Stimulated activated naive CD4-positive, alpha-beta T cell (primary cell): Measurements from ENCODE around the gene CLEC2L.

Experiments used
- DNase-seq, 6 experiments: peaks; one replicate each; lab custom pipeline; 2025; lab: John Stamatoyannopoulos, UW

The CLEC2L gene

DNA sequence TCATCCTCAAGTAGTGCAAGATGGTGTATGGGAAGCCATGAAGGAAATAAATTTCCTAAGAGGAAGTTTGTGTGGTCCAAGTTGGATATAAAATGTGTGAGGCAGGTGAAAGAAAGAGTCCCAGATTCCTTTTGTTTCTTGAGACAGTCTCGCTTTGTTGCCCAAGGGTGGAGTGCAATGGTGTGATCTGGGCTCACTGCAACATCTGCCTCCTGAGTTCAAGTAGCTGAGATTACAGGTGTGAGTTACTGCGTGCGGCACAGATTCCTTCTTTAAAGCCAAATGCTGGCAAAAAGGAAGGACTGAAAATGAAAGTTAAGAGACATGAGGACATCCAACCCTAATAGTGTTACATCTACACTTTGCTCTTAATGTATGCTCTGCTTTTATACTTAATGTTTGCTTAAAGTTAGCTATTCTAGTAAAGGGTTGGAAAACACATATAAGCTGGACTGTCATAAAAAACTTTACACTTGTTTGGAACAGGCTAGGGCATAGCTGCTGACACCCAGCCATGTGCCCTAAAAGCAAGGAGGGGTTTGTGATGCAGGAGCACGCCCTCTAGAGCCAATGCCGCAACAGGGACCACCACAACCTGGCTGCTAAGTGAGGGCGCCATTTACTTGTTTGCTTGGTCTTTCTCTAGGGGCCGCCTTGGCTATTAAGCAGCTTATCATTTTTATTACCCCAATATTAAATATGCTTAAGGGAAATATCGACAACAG is 34.5 kb downstream of the CLEC2L start:
- DNase-seq: no peak

DNA sequence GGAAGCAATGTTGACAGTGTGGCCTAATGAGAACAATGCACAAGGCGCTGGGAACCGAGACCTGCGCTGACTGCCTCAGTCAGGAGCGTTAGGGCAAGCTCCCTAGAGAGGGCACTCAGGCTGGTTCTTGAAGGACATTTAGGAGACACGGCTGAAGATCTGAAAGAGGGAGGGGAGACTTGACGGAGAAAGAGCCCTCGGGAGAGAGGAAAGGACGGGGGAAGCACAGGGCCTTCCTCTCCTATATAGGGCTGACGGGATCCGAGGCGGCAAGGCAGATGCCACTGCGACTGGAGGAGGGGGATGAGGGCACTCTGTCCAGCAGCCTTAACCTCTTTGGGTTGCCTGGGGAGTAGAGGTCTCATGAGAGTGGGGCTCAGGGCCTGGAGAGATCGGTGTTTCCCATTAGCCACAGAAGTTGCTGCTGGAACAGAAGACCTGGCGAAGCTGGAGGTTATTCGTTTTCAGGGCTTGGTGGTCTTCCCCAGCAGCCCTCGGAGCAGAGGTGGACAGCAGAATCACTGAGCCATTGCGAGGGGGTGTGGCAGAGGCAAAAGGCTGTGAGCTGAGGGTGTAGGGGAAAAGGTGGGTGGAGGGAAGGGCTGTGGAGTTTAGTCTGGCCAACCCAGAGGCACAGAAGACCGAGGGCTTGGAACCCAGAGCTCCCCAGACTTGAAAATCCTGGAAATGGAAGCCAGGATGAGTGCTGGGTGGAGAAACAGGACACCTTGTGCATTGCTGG is 36.0 kb downstream of the CLEC2L start:
- DNase-seq: no peak

DNA sequence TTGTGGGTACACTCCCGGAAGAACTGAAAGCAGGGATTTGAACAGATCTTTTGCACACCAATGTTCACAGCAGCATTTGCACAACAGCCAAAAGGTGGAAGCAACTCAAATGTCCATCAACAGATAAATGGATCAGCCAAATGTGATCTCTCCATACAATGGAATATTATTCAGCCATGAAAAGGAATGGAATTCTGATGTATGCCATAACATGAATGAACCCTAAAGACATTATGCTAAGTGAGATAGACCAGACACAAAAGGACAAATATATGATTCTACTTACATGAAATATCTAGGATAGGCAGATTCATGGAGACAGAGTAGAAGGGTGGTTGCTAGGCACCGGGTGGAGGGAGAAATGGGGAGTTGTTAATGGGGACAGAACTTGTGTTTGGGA is 36.7 kb downstream of the CLEC2L start:
- no peak for DNase-seq

DNA sequence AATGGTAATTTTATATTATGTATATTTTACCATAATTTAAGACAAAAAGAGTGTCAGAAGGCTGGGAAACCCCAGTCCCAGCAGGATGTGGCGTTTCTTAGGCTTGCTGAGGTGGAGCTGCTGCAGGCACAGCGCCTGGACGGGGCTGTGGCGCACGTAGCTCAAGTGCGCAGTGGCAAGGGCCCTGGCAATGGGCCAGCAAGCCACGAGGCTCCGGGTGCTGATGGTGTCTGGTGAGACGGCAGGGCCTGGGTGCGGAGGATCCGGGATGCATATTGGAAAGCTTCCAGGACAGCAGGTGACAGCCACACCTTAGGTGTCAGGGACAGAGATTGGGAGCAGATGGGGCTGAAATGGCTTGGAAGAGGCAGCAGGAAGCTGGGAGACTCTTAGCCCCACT is 37.2 kb downstream of the CLEC2L start:
- no peak for DNase-seq

DNA sequence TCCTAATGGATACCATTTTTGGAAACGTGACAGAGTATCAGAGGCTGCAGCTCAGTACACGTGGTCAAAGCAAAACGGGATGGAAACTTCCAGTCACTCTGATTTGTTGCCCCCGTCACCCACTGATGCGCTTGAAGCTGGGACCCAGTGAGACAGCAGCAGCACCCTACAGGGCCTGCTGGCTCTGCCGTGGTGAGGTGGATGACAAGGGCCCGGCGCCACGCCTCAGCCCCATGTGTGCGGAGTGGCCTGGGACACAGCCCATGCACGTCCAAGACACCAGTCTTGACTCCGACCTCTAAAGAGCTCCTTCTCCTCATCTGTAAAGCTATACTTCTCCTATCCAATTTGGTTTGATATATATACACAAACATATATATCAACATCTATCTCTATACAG is 39.0 kb downstream of the CLEC2L start:
- DNase-seq: no peak

DNA sequence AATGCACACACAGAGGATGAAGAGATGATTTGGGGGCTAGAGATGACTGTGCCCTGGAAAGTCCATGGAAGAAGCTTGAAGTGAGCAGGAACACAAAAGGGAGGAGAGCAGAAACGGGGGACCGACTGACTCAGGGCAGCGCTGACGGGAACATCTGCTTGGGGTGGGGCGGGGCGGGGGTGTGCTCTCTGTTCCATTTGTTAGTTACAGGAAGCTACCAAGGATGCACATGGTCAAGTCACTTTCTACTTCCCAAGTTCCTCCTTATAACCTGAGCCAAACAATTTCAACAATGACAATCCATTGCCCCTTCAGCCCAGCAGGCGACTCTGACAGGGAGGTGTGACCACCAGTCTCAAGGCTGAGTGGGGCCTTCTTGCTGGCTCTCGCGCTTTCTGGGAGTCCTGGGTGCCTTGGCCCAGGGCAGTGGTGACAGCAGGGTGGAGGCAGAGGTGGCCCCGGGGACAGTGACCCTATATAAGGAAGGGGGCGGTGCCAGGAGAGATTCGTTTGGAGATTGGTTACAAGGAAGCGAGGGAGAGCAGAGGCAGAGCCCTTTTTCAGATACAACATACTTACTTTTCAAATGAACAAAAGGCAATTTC is 39.6 kb downstream of the CLEC2L start:
- DNase-seq: no peak

DNA sequence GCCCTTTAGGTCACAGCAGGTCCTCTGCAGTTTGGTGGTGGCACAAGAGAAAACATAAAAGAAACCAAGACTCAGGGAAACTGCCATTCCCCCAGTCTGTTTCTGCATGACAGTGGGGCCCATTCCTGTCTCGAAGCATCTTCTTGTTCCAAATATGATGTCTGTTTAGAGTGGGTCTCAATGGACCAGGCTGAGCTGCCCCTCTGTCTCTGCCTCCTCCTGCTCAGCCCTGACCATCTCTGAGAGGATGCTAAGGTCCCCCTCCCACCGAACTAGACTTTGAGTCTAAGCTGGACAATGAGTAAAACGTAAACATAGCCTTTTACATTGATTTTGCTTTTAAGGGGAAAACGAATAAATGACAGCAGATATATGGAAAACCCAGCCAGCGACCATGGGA is 40.4 kb downstream of the CLEC2L start:
- DNase-seq: no peak

DNA sequence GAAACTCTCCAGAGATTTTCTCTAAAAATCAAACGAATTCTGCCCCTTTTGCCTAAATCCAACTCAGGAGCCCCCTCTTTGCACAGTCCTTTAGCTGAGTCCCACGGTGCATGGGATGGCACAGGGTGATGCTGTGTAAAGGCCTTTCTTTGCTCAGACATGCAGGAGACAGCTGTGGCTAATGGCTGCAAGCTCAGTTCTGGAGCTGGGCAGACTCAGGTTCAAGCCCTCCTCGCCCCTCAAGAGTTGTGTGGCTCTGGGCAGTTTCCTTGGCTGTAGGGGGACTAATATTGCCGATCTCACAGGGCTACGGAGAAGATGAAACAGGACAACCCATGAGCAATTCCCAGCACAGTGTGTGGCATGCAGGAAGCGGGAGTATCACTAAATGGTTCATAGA is 42.6 kb downstream of the CLEC2L start:
- no peak for DNase-seq

DNA sequence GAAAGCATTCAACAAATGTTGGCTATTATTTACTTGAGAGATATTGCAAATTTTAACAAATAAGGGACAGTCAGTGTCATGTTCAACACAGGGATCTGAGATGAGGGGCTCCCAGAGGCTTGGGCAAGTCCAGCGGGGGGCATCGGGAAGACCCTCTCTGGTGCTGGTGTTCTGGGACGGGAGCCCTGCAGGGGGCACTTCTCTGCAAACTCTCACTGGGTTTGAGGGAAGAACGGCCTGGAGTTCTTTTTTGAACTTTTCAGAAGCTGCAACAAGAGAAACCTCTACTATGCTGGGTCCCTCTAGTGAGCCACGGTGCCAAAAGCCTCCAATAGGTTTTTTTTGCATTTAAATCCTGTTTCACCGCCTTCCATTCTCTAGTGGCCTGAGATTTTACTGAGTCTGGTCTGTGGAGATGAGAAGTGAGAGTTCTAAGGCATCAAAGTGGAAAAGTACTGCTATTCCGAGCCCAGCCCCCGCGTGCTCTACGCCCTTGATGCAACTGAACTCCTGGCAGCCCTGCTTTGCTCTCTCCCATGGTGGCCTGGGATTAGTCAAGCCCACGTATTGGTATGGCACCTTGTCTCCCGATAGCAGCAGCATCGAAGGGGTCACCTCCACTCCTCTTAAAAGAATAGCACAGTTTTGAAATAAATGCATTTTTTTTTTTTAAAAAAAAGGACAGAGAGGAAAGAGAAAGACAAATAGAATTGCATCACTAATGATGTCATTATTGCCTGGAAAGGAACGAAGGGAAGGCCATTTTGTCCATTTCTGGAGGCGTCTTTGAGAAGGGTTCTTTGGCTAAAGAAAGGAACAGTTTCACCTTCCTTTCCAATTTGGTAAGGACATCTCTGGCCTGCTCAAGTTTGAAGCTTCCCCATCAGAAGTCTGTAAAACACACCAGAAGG is 43.5 kb downstream of the CLEC2L start:
- no peak for DNase-seq

DNA sequence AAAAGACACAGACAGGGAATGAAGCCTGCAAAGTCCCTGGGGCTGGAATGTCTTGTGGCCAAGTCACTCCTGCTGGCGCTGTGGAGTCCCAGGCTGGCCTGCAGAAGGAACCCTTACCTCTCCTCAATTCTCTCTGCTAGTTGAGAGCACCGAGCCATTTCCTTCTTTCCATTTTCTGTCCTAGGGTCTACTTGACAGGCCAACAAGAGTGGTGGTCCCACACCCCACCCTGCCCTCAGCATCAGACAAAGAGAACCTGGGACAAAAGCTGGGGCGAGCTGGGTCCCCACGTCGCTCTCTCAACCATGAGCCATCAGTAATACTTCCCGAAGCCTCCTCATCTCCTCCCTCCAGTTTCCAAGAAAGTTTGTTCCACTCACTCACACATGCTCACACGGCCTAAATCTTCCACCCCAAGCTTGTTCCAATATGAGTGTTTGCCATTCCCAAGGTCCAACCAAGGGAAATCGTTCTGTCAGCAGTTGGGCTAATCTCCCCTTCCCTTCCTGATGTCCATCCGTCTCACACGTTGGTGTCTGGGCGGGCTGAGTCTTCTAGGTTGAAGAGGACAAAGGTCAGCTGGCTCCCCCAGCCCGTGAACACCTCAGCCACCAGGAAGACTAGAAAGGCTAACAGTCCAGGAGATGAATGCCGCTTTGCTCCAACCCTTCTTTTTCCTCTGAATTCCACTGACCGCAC is 44.3 kb downstream of the CLEC2L start:
- no peak for DNase-seq

DNA sequence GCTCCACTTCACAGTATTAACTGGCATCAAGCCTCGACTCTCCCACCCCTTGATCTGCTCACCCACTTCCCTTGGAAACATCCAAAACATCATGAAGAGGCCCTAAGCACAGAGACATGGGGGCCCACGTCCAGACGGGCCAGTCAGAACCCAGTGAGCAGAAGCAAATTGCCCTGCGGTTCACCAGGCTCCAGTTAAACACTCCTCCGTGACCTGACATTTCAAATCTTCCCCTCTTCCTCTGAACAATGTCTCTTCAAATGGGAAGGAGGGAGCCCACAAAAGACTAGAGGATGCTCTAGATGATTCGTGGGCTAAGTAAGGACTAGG is 44.8 kb downstream of the CLEC2L start:
- no peak for DNase-seq

DNA sequence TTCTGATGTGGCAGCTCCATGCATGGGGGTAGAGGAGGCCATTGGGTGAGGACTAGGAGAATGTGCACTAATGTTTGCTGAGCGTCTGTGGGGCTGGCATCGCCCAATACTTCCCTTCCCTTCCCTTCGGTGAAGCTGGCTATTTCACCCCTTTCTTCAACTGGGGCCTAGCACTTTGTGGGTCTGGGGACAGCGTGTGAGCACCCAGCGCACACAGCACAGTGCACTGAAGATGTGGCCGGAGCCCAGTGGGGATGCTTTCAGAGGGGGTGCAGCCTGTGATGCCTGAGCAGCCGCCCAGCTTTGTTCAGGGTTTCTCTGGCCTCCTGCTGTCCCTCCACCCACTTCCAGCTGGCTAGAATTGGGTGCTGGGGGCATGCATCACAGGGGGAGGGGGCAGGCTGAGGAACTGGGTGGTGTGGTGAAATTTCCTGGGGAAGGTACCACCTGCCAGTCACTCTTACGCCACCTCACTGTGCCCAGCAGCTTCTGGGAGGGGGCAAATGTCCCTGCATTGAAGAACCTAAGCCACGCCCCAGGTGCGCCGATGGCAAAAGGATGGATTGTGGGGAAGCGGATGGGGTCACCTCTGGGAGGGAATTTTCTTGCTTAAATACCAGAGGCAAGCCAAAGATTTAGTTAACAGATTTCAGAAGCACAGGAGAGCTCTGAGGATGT is 45.5 kb downstream of the CLEC2L start:
- no peak for DNase-seq

DNA sequence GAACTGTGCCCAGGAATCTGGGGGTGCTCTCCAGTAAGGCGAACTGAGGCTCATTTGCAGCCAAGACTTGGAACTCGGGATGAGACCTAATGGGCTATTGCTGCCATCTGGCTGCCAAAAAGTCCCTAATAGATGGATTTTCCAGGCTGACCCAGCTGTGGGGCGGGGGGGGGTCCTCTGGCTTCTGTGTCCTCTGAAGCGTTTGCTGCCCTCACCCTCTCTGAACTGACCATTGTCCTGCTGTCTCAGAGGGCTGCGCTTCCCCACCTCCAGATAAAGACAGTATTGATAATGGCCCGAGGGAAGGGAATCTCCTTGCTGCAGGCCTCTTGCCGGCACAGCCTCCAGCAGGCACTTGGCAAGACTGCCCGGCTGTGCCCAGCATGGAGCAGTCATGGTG is 46.6 kb downstream of the CLEC2L start:
- no peak for DNase-seq

DNA sequence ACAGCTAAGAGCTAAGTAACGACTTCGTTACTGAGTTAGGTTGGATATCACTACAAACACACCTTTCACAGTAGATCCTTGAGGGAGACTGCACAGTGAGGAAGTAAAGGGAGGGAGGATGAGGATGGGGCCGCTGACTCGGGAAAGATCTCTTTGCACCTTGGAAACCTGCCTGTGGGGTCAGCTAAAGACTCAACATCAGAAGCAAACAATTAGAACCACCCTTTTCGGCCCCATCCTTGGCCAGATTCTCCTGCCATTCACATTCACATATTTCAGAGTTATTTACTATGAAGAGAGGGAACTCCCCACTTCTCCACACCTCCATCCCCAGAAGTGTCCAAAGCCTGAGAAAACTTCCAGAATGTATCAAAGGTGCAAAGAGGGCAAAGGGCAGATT is 47.1 kb downstream of the CLEC2L start:
- no peak for DNase-seq

DNA sequence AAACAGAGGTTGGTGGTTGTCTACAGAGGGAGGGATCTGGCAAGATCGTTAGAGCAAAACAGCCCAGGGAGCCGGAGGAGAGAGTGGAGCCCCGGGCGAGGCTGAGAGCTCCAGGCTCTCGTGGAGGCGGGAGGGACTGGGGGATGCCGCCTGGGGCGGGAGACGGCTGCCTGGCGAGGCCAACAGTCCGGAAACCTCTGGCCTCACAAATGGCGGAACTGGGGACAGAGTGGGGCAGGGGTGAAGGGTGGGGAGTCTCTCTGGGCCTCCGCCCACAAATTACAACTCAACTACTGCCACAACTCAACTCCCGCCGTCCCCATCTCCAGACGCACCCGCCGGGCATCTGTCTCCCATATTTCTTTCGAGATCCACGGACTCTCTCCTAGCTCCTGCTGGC is 47.7 kb downstream of the CLEC2L start:
- DNase-seq: no peak

DNA sequence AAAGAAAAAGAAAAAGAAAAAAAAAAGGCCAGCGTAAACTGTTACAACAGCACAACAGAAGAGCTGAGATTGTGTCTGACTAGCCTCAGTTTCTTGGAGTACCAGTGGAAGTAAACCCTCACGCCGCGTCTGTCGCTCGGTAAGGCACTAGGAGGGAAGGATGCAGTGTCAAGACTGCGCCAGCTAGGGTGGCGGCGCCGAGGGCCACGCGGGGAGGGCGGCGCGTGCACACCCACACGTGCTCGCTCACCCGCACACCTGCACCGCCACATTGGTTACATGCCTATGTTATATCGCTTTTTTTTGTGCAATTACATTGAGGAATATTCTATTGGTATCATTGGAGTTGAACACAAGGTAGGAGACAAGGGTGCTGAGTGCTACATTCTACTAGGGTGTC is 48.2 kb downstream of the CLEC2L start:
- no peak for DNase-seq

DNA sequence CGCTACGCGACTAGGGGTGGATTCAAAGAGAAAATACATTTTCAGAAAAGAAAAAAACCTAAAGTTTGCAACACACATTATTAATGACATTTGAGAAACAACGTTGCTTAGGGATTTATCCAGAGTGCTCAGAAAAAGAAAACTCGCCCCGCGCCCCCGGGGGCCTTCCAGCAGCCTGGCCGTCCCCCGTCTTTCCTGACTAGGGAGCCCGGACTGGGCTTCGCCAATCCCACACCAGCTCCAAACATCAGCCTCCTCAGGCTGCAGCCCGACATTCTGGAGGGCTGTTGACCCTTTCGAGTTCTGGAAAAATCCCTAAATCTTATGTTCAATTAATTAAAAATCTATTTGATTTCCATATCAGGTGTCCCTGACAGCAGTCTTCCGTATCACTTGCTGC is 48.6 kb downstream of the CLEC2L start:
- DNase-seq: no peak

DNA sequence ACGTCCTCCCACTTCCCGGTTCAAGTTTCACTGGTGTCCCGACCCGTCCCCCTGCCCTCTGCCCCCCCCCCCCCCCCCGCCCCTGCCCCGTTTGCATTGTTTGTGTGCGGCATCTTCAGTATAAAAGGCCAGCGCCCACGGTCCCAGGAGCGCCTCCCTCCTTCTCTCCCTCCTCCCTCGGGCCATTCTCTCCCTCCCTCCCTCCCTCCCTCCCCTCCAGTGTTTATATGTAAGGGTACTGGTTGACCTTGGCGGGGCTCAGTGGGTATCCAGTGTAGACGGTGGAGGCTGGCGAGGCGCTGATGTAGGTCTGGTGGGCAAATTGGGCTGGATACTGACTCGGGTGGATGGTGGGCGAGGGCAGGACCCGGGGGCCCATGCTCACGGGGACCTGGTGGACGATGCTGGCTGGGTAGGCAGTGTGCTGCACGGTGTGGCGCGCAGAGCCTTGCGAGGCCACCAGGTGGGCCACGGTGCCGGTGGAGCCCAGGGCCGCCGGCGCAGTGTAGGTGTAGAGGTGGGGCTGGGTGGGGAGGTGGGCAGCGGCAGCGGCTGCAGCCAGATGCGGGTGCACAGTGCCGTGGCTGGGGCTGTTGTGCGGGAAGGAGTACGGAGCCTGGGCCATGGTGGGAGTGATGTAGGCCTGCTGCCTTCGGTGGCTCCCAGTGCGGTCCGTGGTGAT is 49.4 kb downstream of the CLEC2L start:
- DNase-seq: no peak

DNA sequence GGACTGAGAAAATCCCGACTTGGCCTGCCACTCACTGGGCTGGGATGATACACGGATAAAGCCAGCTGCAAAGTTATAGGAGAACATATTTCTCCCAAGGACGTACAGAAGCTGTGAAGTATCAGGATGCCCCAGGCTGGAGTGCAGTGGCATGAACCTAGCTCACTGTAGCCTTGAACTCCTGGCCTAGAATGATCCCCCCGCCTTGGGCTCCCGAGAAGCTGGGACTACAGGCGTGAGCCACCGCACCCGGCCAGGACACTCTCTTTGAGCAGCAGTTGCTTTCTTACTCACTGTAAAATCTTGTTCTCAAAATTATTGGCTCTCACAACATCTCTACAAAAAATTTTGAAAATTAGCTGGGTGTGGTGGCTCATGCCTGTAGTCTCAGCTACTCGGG is 50.4 kb downstream of the CLEC2L start:
- DNase-seq: no peak

DNA sequence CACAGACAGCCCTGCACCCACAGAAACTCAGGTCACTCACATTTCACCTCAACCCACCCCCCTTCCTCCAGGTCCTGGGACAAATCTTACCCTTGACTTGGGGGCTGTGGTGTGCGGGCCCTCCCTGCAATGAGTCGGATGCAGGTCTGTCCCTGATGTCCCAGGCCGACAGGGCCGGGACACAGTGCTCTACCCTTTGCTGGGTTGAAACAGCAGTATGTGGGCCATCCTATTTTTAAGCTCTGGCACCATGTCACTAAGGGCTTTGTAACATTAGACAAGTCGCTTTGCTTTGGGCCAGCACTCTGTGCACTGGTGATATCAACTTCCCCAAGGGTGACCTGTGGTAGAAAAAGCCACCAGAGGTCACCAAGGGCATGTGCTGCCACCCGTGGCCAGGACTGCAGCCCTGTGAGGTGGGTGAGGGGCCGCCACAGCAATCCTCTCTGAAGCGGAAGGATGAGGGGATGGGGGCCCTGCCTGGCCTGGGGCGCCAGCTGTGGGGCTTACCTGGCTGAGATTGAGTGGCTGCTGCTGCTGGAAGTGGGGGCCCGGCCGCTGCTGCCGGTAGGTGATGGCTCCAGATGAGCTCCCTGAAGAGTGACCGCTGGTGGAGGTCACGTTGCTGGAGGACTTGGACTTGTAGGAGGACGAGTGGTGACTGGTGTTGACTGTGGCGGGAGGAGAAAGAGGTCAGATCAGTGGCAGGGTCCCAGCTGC is 51.3 kb downstream of the CLEC2L start:
- DNase-seq: no peak
